Stimulated activated CD4-positive, alpha-beta T cell treated with anti-CD3 and anti-CD28 coated beads, Interleukin-15, amount 100 ng/mL, for 48 hours (primary cell): ENCODE data around the gene LIPH.

ENCODE experiments used
- DNase-seq, 2 donors: peaks; one replicate each; pipeline ENCODE4 v3.0.0-alpha.2; 2020; ENCODE audit warnings: low read depth in 2 of 2

LIPH gene

GRCh38 chr3:185540695-185541094 lies 11.7 kb downstream of the LIPH start:
- DNase-seq: no peak

- DNase-seq: no peak
These were observed 12.5 kb downstream of the LIPH start for GRCh38 chr3:185539934-185540333.

GRCh38 chr3:185537369-185537970 lies 14.9 kb downstream of the LIPH start:
- DNase-seq: peak; percentile 33 to 45

- DNase-seq: no peak
These were observed 17.9 kb downstream of the LIPH start for GRCh38 chr3:185534511-185534910.

- DNase-seq: no peak
These were observed 19.5 kb downstream of the LIPH start for GRCh38 chr3:185532901-185533300.

GRCh38 chr3:185530856-185531255 lies 21.5 kb downstream of the LIPH start:
- DNase-seq: no peak

GRCh38 chr3:185528532-185528931 lies 23.9 kb downstream of the LIPH start:
- no peak for DNase-seq

- no peak for DNase-seq
These were observed 25.0 kb downstream of the LIPH start for GRCh38 chr3:185527364-185527763.

- no peak for DNase-seq
These were observed 25.9 kb downstream of the LIPH start for GRCh38 chr3:185526349-185526951.

- DNase-seq: no peak
These were observed 30.8 kb downstream of the LIPH start for GRCh38 chr3:185521349-185522138.

- DNase-seq: no peak
These were observed 33.4 kb downstream of the LIPH start for GRCh38 chr3:185519021-185519420.

GRCh38 chr3:185517387-185518130 lies 34.8 kb downstream of the LIPH start:
- no peak for DNase-seq

- DNase-seq: no peak
These were observed 40.7 kb downstream of the LIPH start for GRCh38 chr3:185511711-185512110.

- no peak for DNase-seq
These were observed 43.9 kb downstream of the LIPH start for GRCh38 chr3:185508335-185508991.

GRCh38 chr3:185507883-185508282 lies 44.5 kb downstream of the LIPH start:
- no peak for DNase-seq

GRCh38 chr3:185504636-185505035 lies 47.8 kb downstream of the LIPH start:
- no peak for DNase-seq

GRCh38 chr3:185503521-185503920 lies 48.9 kb downstream of the LIPH start:
- no peak for DNase-seq

GRCh38 chr3:185502987-185503386 lies 49.4 kb downstream of the LIPH start:
- no peak for DNase-seq

- peak; percentile 87 to 90 for DNase-seq
These were observed 53.6 kb downstream of the LIPH start, which contains the start of gene TMEM41A for GRCh38 chr3:185498503-185499396. TMEM41A (minus strand) TSS chr3:185499035; CDS start chr3:185498961, 74 bp downstream.

GRCh38 chr3:185490241-185490640 lies 62.1 kb downstream of the LIPH start:
- no peak for DNase-seq

- no peak for DNase-seq
These were observed 62.9 kb downstream of the LIPH start for GRCh38 chr3:185489462-185489861.
